Measurements from ENCODE around the gene GABRG3.

DNA sequence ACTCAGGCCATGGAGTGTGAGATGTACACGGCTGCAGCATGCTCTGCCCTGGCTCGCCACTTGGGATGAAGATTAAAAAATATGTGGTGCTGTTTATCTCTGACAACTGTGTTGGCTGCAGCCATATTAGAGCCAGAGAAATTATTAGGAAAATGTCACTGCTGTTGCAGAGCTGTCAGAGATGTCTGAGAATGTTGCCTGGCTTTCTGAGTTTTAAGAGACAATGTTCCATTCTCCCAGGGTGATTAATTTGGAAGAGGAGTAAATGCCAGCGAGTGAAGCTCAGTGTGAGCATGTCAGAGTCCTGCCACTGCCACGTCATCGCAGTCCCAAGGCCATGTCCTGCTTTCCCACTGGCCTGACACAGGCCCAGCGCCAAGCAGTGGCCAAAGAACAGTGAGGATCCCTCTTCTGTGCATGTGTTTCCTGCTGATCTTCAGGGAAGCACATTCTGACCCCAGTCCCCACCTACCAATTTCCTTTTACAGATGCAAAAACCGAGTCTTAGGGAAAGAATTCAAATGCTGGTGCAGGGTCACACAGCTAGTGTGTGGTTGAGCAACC is 370.9 kb downstream of the GABRG3 start:
- TF ChIP-seq POLR2AphosphoS5 (IDR thresholded peaks at IDR 0.05) (no peak), POLR2A (IDR thresholded peaks at IDR 0.05) (no peak), EP300 (IDR thresholded peaks at IDR 0.05) (no peak)
- TF ChIP-seq, protein P1, sequence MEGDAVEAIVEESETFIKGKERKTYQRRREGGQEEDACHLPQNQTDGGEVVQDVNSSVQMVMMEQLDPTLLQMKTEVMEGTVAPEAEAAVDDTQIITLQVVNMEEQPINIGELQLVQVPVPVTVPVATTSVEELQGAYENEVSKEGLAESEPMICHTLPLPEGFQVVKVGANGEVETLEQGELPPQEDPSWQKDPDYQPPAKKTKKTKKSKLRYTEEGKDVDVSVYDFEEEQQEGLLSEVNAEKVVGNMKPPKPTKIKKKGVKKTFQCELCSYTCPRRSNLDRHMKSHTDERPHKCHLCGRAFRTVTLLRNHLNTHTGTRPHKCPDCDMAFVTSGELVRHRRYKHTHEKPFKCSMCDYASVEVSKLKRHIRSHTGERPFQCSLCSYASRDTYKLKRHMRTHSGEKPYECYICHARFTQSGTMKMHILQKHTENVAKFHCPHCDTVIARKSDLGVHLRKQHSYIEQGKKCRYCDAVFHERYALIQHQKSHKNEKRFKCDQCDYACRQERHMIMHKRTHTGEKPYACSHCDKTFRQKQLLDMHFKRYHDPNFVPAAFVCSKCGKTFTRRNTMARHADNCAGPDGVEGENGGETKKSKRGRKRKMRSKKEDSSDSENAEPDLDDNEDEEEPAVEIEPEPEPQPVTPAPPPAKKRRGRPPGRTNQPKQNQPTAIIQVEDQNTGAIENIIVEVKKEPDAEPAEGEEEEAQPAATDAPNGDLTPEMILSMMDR (IDR thresholded peaks at IDR 0.05) = no peak
